Liver (tissue), 9 donors: ENCODE data around the gene SERPINI1. TPM values are rescaled to one million over a fixed set of nuclear protein-coding genes. Genes with fewer than 3 reads are reported as not detected.

Experiments used
- DNase-seq: peaks from one replicate; pipeline ENCODE4 v3.0.0-alpha.2; 2017; ENCODE audit warnings: low spot score
- H3K27ac ChIP-seq, 2 donors: one replicate each; pipeline ENCODE4 v1.7.0; 2013; ENCODE audit warnings: inconsistent platforms in 2 of 2, low read length in 2 of 2, control low read depth in 1 of 2, low read depth in 1 of 2, mild to moderate bottlenecking in 1 of 2
- H3K27me3 ChIP-seq, 4 donors: one replicate each; pipeline versions ENCODE4 v1.6.1 to v1.7.0; 2013; ENCODE audit warnings: low read length in 3 of 4, inconsistent platforms in 1 of 4, mild to moderate bottlenecking in 1 of 4, moderate library complexity in 1 of 4; ENCODE audit not compliant: control insufficient read depth in 4 of 4, insufficient read depth in 4 of 4
- H3K36me3 ChIP-seq, 4 donors: one replicate each; pipeline versions ENCODE4 v1.6.1 to v1.7.0; 2013; ENCODE audit warnings: low read length in 3 of 4, mild to moderate bottlenecking in 3 of 4, low read depth in 1 of 4, moderate library complexity in 1 of 4; ENCODE audit not compliant: control insufficient read depth in 4 of 4, insufficient read depth in 3 of 4
- H3K4me1 ChIP-seq, 4 donors: one replicate each; pipeline versions ENCODE4 v1.6.1 to v1.7.0; 2013; ENCODE audit warnings: low read length in 3 of 4, mild to moderate bottlenecking in 3 of 4, moderate library complexity in 1 of 4; ENCODE audit not compliant: control insufficient read depth in 4 of 4, insufficient read depth in 4 of 4
- H3K4me3 ChIP-seq, 3 donors: one replicate each; pipeline versions ENCODE4 v1.6.1 to v1.7.0; 2013; ENCODE audit warnings: low read length in 3 of 3, control low read depth in 1 of 3, low read depth in 1 of 3, mild to moderate bottlenecking in 1 of 3
- H3K9ac ChIP-seq, 2 donors: one replicate each; pipeline ENCODE4 v1.7.0; 2013; ENCODE audit warnings: low read length in 2 of 2, mild to moderate bottlenecking in 2 of 2, moderate library complexity in 2 of 2, control low read depth in 1 of 2, low read depth in 1 of 2
- H3K9me3 ChIP-seq, 4 donors: one replicate each; pipeline versions ENCODE4 v1.6.1 to v1.7.0; 2013; ENCODE audit warnings: low read length in 3 of 4; ENCODE audit not compliant: control insufficient read depth in 4 of 4
- ATF3 ChIP-seq: IDR thresholded peaks from 2 replicates; pipeline ENCODE4 v1.6.1; 2016; ENCODE audit warnings: antibody characterized with exemption
- CTCF ChIP-seq: fragments of 150-350 bp; IDR thresholded peaks from 2 replicates; pipeline ENCODE4 v1.5.1; 2017; ENCODE audit warnings: improper control_type of control experiment, low read depth, low read length; ENCODE audit not compliant: missing input control
- EGR1 ChIP-seq, 2 donors: IDR thresholded peaks; 2 replicates each; pipeline ENCODE4 v1.6.1; 2016 to 2018; ENCODE audit warnings: antibody characterized with exemption in 2 of 2, low read depth in 2 of 2
- FOXA1 ChIP-seq: IDR thresholded peaks from 2 replicates; pipeline ENCODE4 v1.6.1; 2016; ENCODE audit warnings: antibody characterized with exemption
- FOXA2 ChIP-seq: IDR thresholded peaks from 2 replicates; pipeline ENCODE4 v1.6.1; 2016; ENCODE audit warnings: antibody characterized with exemption
- GABPA ChIP-seq, 2 donors: IDR thresholded peaks in 1 of 2; conservative IDR thresholded peaks in 1 of 2; 2 replicates each; pipeline ENCODE4 v1.6.1; 2016; ENCODE audit warnings: antibody characterized with exemption in 2 of 2, mild to moderate bottlenecking in 1 of 2, moderate library complexity in 1 of 2
- HNF4A ChIP-seq, 2 donors: conservative IDR thresholded peaks; 2 replicates each; pipeline ENCODE4 v1.6.1; 2016; ENCODE audit warnings: antibody characterized with exemption in 2 of 2, mild to moderate bottlenecking in 2 of 2
- HNF4G ChIP-seq: IDR thresholded peaks from 2 replicates; pipeline ENCODE4 v1.6.1; 2016; ENCODE audit warnings: antibody characterized with exemption
- JUND ChIP-seq, 2 donors: IDR thresholded peaks; 2 replicates each; pipeline ENCODE4 v1.6.1; 2016; ENCODE audit warnings: antibody characterized with exemption in 2 of 2
- MAX ChIP-seq: IDR thresholded peaks from 2 replicates; pipeline ENCODE4 v1.6.1; 2016; ENCODE audit warnings: antibody characterized with exemption
- NR2F2 ChIP-seq: IDR thresholded peaks from 2 replicates; pipeline ENCODE4 v1.6.1; 2016; ENCODE audit warnings: antibody characterized with exemption
- RAD21 ChIP-seq, 2 donors: IDR thresholded peaks; 2 replicates each; pipeline ENCODE4 v1.6.1; 2016; ENCODE audit warnings: antibody characterized with exemption in 2 of 2, mild to moderate bottlenecking in 2 of 2
- REST ChIP-seq: IDR thresholded peaks from 2 replicates; pipeline ENCODE4 v1.6.1; 2016; ENCODE audit warnings: antibody characterized with exemption, mild to moderate bottlenecking
- RXRA ChIP-seq, 2 donors: IDR thresholded peaks; 2 replicates each; pipeline ENCODE4 v1.6.1; 2017 to 2018; ENCODE audit warnings: antibody characterized with exemption in 2 of 2, mild to moderate bottlenecking in 1 of 2
- SP1 ChIP-seq: IDR thresholded peaks from 2 replicates; pipeline ENCODE4 v1.6.1; 2018; ENCODE audit warnings: antibody characterized with exemption, mild to moderate bottlenecking
- TAF1 ChIP-seq: conservative IDR thresholded peaks from 2 replicates; pipeline ENCODE4 v1.6.1; 2016; ENCODE audit warnings: antibody characterized with exemption, mild to moderate bottlenecking
- YY1 ChIP-seq: IDR thresholded peaks from 2 replicates; pipeline ENCODE4 v1.6.1; 2016; ENCODE audit warnings: antibody characterized with exemption, mild to moderate bottlenecking
- WGBS: extraction: QIAGEN DNeasy Blood & Tissue Kit; methylation state at CpG from one replicate; pipeline ENCODE4 v1.1.7; 2013; 5-methylcytosine and 5-hydroxymethylcytosine counted together
- polyA plus RNA-seq, 2 donors: library from polyadenylated mRNA; stranded (reverse) in 1 of 2; unstranded in 1 of 2; fragments of 200-250 nt in 1 of 2; fragments of >200 nt in 1 of 2; fragmentation: Nextera tagmentation in 1 of 2; extraction: Ambion mirVana in 1 of 2; gene quantifications; one replicate each; pipeline versions ENCODE4 v1.2.1 to v1.2.3, GENCODE V29; 2013 to 2015
- total RNA-seq, 2 donors: library from RNA; depleted of rRNA; stranded (reverse); fragments of >200 nt; gene quantifications; one replicate each; pipeline ENCODE4 v1.2.3, GENCODE V29; 2014
- donor health status: healthy.
- donor health status: healthy.
- donor health status: healthy.
- donor health status: healthy.
- donor health status: healthy.

Gene SERPINI1
- total and polyA plus RNA-seq, 4 donors, result 0.90 to 23.6 (median 1.9) TPM

GRCh38 chr3:167728632-167729323 lies 6.7 kb upstream of the SERPINI1 start:
- H3K4me3 ChIP-seq, result no peak overlapping the region
- no peak for DNase-seq
- H3K36me3 ChIP-seq, result no peaks in the 10 kb centered on the region
- H3K4me1 ChIP-seq, result peaks cover 2 to 11% (median 8%) of the 10 kb centered on the region in 4 donors
- TF ChIP-seq HNF4G (no peak), GABPA (IDR thresholded peaks at IDR 0.05 in 1 of 2, conservative IDR thresholded peaks at IDR 0.05 in 1 of 2) (no peak), SP1 (no peak), JUND (IDR thresholded peaks at IDR 0.05) (no peak), EGR1 (IDR thresholded peaks at IDR 0.05; ENCODE audit: low read depth in 2 of 2) (no peak), REST (no peak), FOXA1 (no peak), ATF3 (no peak), RAD21 (IDR thresholded peaks at IDR 0.05) (no peak)
- H3K9me3 ChIP-seq, result no peaks in the 10 kb centered on the region
- H3K27me3 ChIP-seq, result no peaks in the 10 kb centered on the region
- no peak overlapping the region for H3K27ac ChIP-seq
- WGBS, result 80% methylated on average over 3 of the region's 3 CpGs
- H3K9ac ChIP-seq, result no peak overlapping the region

- Histone ChIP-seq H3K4me1 (peaks cover 3 to 16% (median 13%) of the 10 kb centered on the region in 4 donors), H3K4me3 (no peak overlapping the region), H3K36me3 (no peaks in the 10 kb centered on the region), H3K9ac (no peak overlapping the region), H3K27ac (no peak overlapping the region), H3K27me3 (no peaks in the 10 kb centered on the region), H3K9me3 (no peaks in the 10 kb centered on the region)
- TF ChIP-seq EGR1 (IDR thresholded peaks at IDR 0.05; ENCODE audit: low read depth in 2 of 2) (no peak), GABPA (IDR thresholded peaks at IDR 0.05 in 1 of 2, conservative IDR thresholded peaks at IDR 0.05 in 1 of 2) (no peak), FOXA2 (no peak), RXRA (IDR thresholded peaks at IDR 0.05) (no peak)
- 86% methylated on average over 2 of the region's 2 CpGs for WGBS
- DNase-seq, result no peak
These were observed 5.9 kb upstream of the SERPINI1 start for GRCh38 chr3:167729591-167729990.

GRCh38 chr3:167731393-167731792 lies 4.1 kb upstream of the SERPINI1 start:
- no peaks in the 10 kb centered on the region for H3K36me3 ChIP-seq
- DNase-seq, result no peak
- no peak overlapping the region for H3K4me3 ChIP-seq
- H3K9ac ChIP-seq, result no peak overlapping the region
- no peaks in the 10 kb centered on the region for H3K9me3 ChIP-seq
- H3K27me3 ChIP-seq, result no peaks in the 10 kb centered on the region
- no peak overlapping the region for H3K27ac ChIP-seq
- H3K4me1 ChIP-seq, result peaks cover 5 to 27% (median 22%) of the 10 kb centered on the region in 4 donors
- 93% methylated on average over 2 of the region's 2 CpGs for WGBS
- TF ChIP-seq FOXA2 (no peak), GABPA (IDR thresholded peaks at IDR 0.05 in 1 of 2, conservative IDR thresholded peaks at IDR 0.05 in 1 of 2) (no peak), FOXA1 (no peak), ATF3 (no peak), CTCF (no peak), RAD21 (IDR thresholded peaks at IDR 0.05) (no peak), YY1 (no peak), EGR1 (IDR thresholded peaks at IDR 0.05; ENCODE audit: low read depth in 2 of 2) (no peak), MAX (no peak), TAF1 (no peak), HNF4A (conservative IDR thresholded peaks at IDR 0.05) (no peak), NR2F2 (no peak), JUND (IDR thresholded peaks at IDR 0.05) (no peak), RXRA (IDR thresholded peaks at IDR 0.05) (no peak), HNF4G (no peak)
